AG08396 (cell line): ENCODE measurements around the gene MRPL9.

Source experiments
- DNase-seq: peaks from one replicate; pipeline ENCODE4 v3.0.0; 2012; ENCODE audit warnings: low spot score, mixed read lengths

The MRPL9 gene

DNA sequence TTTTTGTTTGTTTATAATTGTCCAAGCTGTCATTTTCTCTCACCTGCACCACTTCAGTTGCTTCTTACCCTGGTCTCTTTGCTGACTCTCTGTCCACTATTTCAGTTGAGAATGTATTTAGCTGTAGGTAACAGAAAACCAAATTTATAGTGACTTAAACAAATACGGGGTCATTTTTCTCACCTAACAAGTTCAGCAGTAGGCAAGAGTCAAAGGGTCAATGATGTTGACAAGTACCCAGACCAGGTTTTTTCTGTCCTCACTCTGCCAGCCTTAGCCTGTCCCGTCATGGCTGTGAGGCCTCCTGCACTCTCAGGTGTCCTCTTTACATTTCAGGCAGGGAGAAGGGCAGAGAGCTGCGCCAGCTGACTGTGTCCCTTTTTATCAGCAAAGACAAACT, 30.2 kb downstream of the MRPL9 start:
- no peak for DNase-seq

DNA sequence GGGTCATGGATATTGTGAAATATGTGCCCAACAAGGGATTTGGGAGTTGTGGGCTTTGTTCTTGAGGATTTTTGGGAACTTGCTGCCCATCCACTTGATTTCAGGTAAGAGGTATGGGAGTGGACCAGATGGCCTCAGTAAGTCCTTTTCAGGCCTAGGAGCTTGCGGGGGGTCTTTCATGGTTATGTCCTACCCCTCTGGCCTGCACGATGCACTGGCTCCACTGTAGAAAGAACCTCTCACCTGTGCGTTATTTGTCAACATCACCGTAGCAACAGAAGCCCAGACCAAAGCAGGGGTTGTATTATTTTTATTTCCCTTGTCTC, 33.4 kb downstream of the MRPL9 start:
- no peak for DNase-seq

DNA sequence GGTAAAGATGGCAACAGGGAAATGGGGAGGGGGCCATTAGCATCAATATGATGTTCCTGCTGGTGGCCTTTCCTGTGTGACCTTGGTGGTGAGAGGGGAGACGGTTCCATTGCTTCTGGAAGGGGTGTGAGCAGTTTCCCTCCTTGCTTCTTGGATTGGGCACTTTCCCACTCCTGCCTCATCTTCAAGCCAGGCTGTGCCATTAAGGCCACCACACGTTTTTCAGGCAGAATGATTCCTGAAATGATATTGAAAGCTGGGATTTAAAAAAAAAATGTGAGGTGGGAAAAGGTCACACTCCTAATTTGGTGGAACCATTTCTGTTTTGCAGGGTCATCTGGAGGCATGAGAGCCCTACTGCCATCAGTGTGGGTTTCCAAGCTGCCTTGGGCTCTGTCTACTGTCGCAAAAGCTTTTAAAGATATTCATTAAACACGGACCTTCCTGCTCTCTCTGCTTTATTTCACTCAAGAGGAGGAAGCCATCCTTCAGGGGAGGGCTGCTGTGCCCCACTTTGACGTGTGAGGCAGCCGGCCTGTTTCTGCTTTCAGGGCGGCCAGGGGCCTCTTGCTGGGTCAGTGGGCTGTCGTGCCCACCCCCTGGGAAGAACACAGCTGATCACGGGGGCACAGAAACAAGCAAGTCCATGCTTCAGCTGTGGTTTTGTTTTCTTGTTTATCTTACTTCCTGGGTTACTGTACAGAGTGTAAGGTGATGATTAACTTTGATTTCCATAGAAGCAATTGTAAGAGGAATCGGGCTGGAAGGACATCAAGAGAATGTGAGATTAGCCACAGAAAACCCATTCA, 33.9 kb downstream of the MRPL9 start:
- DNase-seq: no peak

DNA sequence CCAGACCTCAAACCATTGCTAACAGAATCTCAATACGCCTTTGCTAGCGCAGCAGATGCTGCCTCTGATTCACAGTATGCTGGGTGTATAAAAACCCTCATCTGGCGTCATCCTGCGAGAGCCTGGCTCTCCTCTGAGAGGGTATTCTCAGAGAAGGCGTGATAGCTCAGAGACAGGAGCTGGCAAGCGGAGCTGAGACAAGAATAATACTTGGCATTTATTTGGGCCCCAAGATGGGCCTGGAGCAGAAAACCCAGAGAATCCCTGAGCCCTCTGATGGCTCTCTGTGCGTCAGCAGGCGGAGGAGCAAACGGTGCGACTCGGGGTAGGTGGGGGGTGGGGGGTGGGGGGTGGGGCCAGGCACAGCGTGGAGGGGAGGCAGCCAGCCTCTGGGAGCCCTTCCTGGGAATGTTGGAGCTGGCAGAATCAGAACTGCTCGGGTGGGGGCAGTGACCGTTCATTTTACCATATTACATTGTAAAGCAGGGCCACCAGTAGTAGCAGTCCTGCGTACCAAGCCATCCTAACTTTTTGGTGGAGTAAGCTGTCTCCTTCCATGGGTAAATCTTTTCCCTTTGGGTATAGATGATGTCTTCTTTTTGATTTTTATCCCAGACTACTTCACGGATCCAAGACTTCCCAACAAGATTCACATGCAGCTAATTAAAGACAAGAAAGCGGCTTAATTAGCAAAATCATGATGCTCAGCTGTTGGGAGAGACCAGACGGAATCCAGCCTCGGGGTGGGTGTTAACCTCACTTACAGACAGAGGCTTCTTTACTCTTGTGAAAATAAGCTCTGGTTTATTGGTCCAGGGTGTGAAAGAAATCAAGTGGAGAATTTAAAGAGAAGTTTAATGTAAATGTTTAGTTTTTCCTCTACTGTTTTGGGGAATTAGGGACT, 34.9 kb downstream of the MRPL9 start:
- peak; percentile 44 for DNase-seq

DNA sequence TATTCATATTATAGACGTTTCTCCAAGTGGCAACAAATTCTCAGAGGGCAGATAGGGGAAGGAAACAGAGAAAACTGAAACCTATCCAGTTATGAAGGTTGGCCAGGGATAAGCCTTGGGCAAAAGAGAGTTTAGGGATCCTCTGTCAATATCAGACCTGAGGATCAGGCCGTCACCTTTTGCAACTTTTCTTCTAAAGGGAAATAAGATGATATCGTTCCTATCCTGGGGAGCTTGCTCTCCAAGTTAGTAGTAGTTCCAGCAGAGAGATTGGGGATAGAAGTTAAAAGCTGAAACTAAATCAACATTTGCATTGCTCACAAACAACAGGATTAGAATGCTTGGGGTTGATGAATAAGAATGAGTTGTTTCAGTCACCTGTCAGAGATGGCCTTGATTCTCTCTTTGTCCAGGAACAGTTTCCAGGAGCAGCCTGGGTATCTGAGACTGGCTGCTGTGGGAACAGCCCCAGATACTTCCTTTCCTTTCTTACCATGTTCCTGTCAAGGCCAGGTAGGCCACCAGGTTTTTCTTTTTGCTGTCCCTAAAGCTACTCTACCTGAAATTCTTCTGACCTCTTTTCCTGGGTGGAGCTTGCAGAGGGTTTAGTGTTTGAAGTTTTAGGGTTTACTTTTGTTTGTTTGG, 39.4 kb downstream of the MRPL9 start:
- no peak for DNase-seq

DNA sequence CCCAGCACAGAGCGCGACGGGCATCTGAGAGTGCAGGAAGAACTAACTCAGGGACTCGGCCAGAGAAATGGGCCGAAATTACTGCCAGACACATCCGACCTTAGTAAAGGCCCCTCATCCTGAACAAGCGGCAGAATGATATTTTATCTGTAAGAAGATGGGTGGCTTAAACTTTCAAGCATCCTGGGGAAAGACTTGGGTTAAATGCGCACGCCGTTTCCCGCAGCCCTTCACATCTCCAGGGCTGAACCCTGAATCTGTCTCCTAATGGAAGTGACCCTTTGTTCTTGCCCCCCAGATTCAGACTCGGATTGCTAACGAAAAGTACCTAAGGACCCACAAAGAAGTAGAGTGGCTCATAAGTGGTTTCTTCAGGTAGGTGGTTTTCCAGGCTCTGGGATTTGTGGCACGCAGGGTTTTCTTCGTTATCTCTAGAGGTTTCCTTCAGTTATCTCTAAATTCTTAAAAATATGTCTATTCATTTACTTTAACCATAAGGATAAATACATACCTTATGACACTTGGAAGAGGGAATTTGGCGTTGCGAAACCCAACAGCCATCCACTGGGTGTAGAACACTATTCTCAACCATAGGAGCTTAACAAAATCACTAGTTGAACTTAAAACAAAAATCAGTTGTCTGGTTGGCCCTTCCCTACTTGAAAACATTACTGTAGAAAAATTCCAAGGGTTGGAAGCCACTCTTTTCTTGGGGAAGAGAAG, 41.3 kb downstream of the MRPL9 start:
- DNase-seq: no peak

DNA sequence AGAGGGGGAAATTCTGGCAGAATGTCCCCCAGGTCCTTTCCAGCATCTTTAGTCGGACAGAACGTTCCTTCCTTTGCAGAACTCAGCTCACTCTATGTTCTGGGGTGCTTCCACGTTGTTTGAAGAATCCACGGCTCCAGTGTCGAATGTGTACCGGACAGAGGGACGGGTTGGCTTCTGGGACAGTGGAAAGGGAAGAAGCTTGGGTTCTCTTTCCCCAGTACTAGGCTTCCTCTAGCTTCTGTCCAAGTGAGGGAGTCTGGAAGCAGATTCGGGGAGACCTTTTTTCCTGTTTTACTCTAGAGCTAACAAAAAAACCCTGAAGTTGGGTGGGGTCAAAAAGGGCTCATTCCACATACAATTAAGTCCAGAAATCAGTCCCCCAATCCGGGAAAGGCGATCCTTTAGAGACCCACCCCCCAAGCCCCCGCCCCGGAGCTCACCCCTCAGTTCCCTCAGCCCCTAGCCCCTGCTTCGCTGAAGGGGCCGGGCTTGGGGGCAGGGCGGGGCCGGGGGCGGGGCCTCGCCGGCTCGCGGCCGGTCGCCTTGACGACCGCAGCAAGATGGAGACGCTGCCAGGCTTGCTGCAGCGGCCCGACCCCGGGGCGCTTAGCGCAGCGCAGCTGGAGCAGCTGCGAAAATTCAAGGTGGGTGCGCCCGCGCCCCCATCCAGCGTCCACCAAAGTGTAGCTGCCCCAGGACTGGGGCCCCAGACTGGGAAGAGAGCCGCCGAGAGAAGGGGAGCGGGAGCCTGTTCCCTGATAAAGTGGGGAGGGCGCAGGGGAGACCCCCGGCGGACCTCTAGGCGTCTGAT, 42.1 kb downstream of the MRPL9 start, which contains the start of gene RIIAD1:
RIIAD1 (plus strand) TSS at position 549 of the 814 bp plus-strand sequence; CDS start at position 564, 15 bp downstream.
- DNase-seq: peak; percentile 91

DNA sequence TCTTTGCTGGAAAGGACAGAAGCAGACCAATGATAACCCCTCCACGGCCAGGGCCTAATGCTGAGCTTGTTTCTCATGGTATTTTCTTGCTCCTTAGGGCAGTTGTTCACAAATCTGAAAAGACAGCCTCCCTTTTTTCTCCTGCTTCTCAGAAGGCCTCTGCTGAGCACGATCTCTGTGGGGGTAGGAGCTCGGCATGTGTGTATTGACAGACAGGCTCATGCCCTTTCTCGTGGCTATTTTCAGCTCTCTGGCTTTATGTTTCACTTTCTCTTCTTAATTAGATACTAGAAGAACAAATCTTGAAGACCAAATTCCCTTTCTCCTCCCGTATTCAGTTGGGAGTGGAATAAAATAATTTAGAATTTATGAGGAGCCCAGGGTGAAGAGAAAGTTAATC, 42.7 kb downstream of the MRPL9 start:
- peak; percentile 64 for DNase-seq

DNA sequence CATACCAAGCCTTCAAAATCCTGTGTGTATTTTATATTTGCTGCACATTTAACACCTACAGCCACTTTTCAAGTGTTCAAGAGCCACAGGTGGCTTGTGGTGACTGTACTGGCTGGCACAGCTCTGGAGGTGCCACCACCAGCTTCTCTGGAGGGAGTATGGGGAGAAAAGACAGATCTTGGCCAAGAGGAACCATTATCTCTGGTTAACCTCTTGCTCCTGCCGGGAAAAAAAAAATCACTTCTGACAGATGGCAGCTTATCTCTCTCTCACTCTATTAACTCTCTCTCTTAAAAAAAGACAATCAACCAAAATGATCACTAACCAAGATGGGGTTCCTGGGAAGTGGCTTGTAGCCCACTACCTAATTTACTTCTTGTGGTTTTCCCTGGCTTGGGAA, 43.2 kb downstream of the MRPL9 start:
- no peak for DNase-seq

DNA sequence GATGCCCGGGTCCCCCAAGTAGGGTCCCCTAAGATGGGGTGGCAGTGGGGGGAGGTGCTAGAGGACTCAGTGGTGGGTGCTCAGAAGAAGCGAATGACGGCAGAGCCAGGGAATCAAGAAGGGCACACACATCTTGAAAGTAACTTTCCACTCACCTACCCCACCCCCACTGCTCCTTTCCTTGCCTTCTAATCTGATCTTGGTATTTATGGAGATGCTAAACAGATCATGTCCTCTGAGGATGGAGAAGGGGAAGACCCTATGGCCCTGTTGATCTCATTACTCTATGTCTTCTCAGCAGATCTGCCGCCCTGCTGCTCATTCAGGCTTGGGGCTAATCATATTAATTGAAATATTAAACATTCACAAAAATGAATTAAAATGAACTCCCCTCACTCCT, 44.6 kb downstream of the MRPL9 start:
- DNase-seq: no peak

DNA sequence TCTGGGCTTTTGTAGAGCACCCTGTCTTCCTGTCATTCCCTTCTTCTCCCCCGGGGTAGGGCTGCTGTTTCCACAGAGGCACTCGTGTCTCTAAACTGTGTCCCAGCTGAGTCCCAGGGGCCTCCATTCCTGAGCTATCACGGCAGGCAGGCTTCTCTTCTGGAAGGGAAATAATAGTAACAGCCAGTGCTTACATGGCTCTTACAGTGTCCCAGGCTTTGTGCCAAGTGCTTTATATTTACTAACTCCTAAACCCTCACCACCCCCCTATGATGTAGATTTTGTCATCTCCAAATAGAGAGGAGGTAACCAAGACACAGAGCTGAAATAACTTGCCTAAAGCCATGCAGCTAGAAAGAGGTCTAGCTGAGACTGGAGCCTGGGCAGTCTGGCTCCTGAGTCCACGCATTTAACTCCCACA, 45.3 kb downstream of the MRPL9 start:
- DNase-seq: no peak

DNA sequence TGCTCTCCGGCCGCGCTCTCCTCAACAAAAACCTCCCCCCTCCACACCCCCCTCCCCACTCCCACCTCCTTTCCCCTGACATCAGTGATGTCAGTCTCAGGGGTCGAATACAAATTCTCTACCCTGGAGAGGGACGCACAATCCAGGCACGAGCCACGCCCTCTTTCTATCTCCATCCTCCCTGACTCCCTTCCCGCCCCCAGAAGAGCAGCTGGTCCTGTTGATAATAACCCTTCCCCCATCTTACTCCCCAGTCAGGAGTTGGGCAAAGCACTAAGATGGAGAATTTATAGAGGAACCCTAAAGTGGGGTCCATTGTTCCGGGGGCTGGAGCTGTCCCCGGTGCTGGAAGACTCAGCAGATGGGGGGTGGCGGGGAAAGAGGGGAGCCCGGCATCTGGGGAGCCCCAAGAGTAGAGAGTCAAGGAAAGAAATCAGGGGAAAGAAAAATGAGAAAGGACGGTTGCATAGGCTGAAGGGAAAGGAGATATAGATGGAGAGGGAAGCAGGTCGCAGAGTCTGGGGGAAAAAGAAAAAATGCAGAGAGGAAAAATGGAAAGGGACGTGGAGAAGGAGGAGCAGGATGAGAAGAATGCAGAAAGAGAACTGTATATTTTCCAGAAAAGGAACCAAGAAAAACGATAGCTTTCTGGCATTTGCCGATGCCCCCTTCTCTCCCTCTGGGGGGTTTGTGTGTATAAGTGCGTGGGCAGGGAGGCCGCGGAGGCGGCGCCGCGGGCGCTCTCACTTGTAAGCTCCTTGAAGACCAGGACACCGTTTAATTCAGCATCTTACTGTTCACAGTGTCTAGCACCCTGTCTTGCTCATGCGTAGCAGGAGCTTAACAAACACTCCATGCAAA, 46.3 kb downstream of the MRPL9 start, which contains the start of gene CELF3:
CELF3 (minus strand) TSS at position 33 of the 861 bp plus-strand sequence. CDS start 783 bp downstream, outside the sequence.
- peak; percentile 50 for DNase-seq

DNA sequence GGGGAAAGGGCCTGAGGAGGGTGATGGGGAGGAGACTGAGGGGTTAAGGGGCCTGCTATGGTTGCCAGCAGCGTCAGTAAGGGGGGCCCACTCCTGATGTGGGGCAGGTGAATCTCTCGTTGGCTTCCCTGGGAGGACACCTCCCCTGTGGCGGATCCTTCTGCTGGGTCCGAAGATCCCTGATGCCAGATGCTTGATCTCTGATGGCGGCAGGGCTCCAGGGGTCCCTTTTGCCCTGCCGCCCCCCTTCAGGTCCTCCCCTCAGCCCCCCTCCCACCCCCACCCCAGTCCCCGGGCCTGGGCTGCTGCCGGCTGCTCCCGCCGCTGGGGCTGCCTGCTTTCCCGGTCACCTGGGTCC, 46.9 kb downstream of the MRPL9 start:
- no peak for DNase-seq

DNA sequence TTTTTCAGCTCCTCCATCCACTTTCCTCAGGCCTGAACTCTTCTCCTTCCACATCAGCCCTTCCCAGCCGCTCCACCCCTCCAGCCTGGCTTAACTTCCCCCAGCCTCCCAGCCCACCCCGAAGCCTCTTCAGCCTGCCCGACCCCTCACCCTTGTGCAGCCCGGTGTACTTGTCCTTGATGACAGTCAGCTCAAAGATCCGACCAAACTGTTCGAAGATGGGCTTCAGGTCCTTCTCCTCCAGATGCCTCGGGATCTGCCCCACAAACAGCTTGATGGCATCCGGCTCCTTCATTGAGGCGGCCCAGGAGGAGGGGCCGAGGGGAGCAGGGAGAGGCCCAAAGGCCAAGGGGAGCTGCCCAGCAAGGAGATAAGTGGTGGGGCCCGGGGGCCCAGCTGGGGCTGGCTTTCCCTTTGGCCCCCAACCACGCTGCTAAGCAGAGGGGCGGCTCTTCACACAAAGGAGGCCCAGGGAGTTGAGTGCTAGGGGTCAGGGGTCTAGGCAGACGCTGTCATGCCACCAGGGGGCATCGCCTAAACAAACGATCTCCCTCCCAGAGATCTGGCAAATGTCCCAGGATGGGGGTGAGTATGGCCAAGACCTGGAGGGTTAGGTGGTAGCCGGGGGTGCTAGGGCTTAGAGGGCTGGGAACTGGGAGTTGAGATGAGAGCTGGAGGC, 47.4 kb downstream of the MRPL9 start:
- no peak for DNase-seq

DNA sequence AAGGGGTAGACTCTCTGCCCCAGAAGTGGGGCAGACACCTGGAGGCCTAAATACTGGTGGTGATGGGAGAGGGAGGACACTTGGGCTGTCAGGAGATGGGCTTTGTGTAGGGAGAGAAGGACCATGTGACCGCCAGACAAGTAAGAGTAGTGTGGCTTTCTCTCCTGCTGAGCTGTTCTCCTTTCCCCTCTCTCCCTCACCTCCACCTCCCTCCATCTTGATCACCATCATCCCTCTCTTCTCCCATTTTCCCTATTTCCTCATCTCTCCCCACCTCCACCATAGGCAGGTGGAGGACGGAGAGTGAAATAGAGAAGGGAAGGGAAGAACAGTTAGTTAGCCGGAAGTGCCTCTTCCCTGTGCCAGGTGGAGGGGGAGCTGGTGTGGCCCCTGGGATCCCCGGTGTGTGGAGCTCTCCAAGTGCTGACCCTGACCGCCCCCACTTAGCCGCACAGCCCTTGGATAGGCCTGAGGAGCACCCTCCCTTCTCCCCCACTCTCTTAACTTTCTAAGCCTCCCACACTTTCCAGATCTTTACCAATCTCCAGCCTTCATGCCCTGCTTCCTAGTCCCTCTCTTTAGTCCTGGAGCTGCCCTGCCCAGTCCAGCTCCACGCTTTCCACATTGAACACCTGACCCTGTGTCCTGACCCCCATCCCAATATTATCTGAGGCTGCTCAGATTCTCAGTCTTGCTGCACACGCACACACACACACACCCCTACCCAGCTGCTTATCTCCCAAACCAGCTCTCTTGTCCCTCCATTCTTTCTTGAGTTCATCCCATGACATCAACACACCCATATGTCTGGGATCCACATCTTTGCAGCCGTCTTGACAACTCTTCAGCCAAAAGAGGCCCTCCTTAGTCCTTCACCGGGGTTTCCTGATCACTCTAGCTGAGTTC, 48.2 kb downstream of the MRPL9 start:
- no peak for DNase-seq

DNA sequence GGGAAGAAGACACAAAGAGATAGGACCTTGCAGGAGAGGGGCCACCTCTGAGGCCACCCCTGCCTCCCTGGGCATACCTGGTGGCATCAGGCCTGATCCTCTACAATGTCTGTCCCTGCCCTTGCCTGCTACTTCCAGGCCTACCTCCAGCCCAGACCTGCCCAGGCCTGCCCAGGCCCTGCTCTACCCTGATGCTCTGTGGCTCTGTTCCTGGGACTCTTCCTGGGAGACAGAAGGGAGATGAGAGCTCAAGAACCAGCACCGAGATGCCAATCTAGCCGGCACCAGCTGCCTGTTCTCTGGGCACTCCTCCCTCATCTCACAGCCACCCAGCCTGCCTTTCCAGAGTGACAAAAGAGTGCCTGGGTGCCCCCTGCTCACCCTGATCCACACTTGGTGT, 49.4 kb downstream of the MRPL9 start:
- DNase-seq: no peak

DNA sequence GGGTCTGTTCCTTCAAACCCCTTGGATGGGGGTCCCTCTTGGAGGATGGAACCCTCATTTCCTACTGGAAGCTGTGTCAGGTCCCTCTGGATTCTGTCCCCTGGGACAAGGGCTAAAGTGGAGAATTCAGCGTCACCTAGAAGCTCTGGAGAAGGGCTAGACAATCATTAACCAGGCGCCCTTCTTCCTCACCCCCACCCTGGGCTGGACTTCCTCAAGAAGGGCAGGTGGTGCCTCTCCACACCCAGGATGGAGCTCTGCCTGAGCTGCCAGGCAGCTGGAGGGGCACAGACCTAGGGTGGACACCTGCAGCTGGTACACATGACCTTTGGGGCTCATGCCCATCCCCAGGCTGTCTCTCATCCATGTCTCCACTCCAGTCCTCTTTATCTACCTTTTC, 50.3 kb downstream of the MRPL9 start:
- no peak for DNase-seq

DNA sequence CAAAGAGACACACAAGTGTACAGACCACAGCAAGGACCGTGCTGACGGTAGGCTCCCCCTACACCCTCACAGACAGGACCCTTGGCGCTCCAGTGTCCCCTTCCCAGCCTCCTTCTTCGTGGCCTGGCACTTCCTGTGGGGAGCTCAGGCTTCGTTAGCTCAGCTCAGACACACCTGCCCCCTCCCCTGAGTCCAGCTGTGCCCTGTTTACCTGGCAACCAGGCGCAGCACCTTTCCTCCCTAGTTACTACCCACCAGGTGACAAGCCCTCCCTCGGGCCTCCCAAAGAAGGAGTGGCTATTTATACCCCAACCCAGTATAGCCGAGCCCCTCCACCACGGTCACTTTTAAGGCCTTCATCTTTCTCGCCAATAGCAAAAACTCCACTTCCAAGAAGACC, 51.3 kb downstream of the MRPL9 start:
- no peak for DNase-seq
